Panc1 (cell line): ENCODE results near the gene MED12L. TPM values are rescaled to one million over a fixed set of nuclear protein-coding genes. Genes with fewer than 3 reads are reported as not detected.

Source experiments
- ATAC-seq: fragments of 200-7000 bp; cut with Tn5 transposase; 2 replicates; pipeline ENCODE4 v1.9.1; 2020; ENCODE audit warnings: mild to moderate bottlenecking, moderate library complexity
- BruUV-seq: library from RNA; stranded (reverse); fragments of 400-500 nt; replicated peaks from 2 replicates; lab custom pipeline; 2021; lab: Mats Ljungman, UMichigan
- CTCF ChIA-PET: fragments of 300-600 bp; sonication (Branson Sonifier 250); formaldehyde crosslinking; loops from one replicate; lab custom pipeline; 2022; ENCODE audit warnings: antibody characterized with exemption; lab: Charles Lee
- POLR2A ChIA-PET: fragments of 300-600 bp; sonication (Branson Sonifier 250); formaldehyde crosslinking; loops from one replicate; lab custom pipeline; 2022; ENCODE audit warnings: antibody characterized with exemption; lab: Charles Lee
- DNase-seq: peaks from one replicate; pipeline ENCODE4 v3.0.0-alpha.2; 2010; ENCODE audit warnings: low read depth, low spot score
- H3K27ac ChIP-seq: 2 replicates; pipeline ENCODE4 v1.5.1; 2011; ENCODE audit warnings: mild to moderate bottlenecking, low read length, inconsistent platforms
- H3K27me3 ChIP-seq: fragments of 200-500 bp; sonication (Bioruptor generic); 2 replicates; pipeline ENCODE4 v1.6.0; 2014; ENCODE audit warnings: low read length, inconsistent platforms; ENCODE audit not compliant: control insufficient read depth, insufficient read depth
- H3K36me3 ChIP-seq: fragments of 200-500 bp; sonication (Bioruptor generic); 2 replicates; pipeline ENCODE4 v1.5.1; 2014; ENCODE audit warnings: inconsistent platforms, mild to moderate bottlenecking, low read length, moderate library complexity; ENCODE audit not compliant: control insufficient read depth, insufficient read depth
- H3K4me1 ChIP-seq: 2 replicates; pipeline ENCODE4 v1.5.1; 2011; ENCODE audit warnings: inconsistent platforms, mild to moderate bottlenecking, low read length, moderate library complexity; ENCODE audit not compliant: control insufficient read depth, insufficient read depth
- H3K4me3 ChIP-seq, 2 experiments: 2 replicates each; pipeline ENCODE4 v1.5.1; 2011 to 2012; ENCODE audit warnings: low read depth in 2 of 2, low read length in 2 of 2, mild to moderate bottlenecking in 2 of 2, inconsistent platforms in 1 of 2, moderate library complexity in 1 of 2
- H3K9me3 ChIP-seq: fragments of 200-500 bp; sonication (Bioruptor generic); 2 replicates; pipeline ENCODE4 v1.5.1; 2014; ENCODE audit warnings: low read depth, mild to moderate bottlenecking, inconsistent platforms, low read length, moderate library complexity; ENCODE audit not compliant: control insufficient read depth, insufficient read depth
- REST ChIP-seq, 2 experiments: IDR thresholded peaks; 2 replicates each; pipeline ENCODE4 v1.6.1; 2011 to 2012; ENCODE audit warnings: low read depth in 2 of 2, control low read depth in 1 of 2, low read length in 1 of 2, mild to moderate bottlenecking in 1 of 2, moderate library complexity in 1 of 2; ENCODE audit not compliant: insufficient read depth in 1 of 2
- in situ Hi-C: cut with HindIII; loops from 2 replicates; pipeline ENCODE4 v1.10.0; 2016; ENCODE audit warnings: low sequenced_read_pairs, low pct_unique_long_range_greater_than_20kb
- intact Hi-C: fragments of 100-400 bp; cut with micrococcal nuclease; formaldehyde crosslinking; loops from one replicate; pipeline ENCODE4 v1.10.0; 2022; ENCODE audit not compliant: unreplicated experiment
- total RNA-seq: library from RNA; stranded (reverse); gene quantifications from one replicate; pipeline ENCODE4 v1.2.1, GENCODE V29; 2021; ENCODE audit not compliant: unreplicated experiment

Gene MED12L
- total RNA-seq, 1 experiment from 2014 or later: 2.8 TPM

DNA sequence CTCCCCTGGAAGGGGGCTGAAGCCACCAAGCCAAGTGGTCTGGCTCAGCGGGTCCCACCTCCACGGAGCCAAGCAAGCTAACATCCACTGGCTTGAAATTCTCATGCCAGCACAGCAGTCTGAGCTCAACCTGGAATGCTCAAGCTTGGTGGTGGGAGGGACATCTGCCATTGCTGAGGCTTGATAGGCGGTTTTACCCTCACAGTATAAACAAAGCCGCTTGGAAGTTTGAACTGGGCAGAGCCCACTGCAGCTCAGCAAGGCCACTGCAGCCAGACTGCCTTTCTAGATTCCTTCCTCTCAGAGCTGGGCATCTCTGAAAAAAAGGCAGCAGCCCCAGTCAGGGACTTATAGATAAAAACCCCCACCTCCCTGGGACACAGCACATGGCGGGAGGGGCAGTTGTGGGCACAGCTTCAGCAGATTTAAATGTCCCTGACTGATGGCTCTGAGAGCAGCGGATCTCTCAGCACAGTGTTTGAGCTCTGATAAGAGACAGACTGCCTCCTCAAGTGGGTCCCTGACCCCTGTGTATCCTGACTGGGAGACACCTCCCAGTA lies 398.6 kb downstream of the MED12L start:
- H3K27me3 ChIP-seq: no peaks in the 10 kb centered on the region
- no peak overlapping the region for H3K4me3 ChIP-seq
- H3K27ac ChIP-seq: no peak overlapping the region
- TF ChIP-seq REST (IDR thresholded peaks at IDR 0.05; ENCODE audit: insufficient read depth in 1 of 2, low read depth in 2 of 2, low read length in 1 of 2): no peak
- ChIA-PET POLR2A (no interaction called here), CTCF (no interaction called here)
- no peaks in the 10 kb centered on the region for H3K36me3 ChIP-seq
- H3K4me1 ChIP-seq: no peaks in the 10 kb centered on the region
- BruUV-seq: no TSS peak
- DNase-seq (no peak), ATAC-seq (no peak)
- intact Hi-C loops: no loop called here
- H3K9me3 ChIP-seq: no peaks in the 10 kb centered on the region
- in situ Hi-C loops: no loop called here

Other genes with a start within 250 kb of the MED12L start
- gene MINDY4B, start 180.2 kb upstream of the MED12L start, total RNA-seq: not detected
- gene CLRN1, start 112.9 kb upstream of the MED12L start, total RNA-seq: not detected
- not detected for gene GPR171, start 117.6 kb downstream of the MED12L start, total RNA-seq
- not detected for gene P2RY14, start 192.9 kb downstream of the MED12L start, total RNA-seq
- not detected for gene GPR87, start 231.2 kb downstream of the MED12L start, total RNA-seq
- not detected for gene P2RY13, start 243.9 kb downstream of the MED12L start, total RNA-seq